ENCODE data around the gene SH3GLB1.
A peak's percentile ranks its signal among the peaks of the same experiment; 100 is the strongest.

DNA sequence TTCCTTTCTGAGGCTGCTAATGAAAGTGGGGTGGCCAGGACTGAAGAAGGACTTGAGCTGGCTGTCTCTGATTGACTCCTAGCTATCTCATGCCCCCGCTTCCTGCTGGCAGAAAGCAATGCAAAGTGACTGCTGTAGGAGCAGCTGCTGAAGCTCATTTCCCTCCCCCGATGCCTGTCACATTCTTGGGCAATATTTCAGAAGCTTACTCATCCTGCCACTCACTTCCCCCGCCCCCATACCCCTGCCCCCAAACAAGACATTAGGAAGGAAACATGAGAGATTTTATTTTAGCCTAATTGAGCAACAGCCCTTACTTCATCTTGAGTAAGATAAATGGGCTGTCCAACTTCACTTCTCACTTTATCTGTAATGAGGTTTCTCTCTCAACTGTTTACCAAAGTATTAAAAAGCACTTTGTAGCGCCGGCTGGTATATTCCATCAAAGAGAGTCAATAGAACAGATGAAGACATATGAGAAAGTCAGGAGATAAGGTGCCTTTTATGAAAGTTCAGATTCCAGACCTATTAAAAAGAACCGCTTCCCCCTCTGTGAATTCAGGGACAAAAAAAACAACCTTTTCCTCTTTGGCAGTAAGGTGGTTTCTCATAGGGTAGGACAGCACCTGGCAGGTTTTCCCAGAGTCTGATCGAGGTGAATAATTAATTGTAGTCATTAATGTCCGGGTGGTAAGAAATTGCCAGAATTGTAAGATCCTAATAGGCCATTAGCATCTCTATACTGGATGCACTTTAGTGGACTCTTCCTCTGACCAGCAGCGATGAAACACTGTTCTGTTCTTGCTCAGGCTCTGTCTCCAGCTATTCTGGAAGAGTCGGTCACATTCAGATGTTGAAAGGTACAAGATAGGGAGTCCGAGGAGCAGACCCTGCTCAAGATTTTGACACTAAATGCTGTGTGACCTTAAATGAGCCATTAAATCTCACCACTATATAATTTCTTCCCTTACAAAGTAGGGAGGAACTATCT is 70.2 kb downstream of the SH3GLB1 start:
- TF ChIP-seq CTCF (IDR thresholded peaks at IDR 0.05) (no peak), POLR2AphosphoS5 (IDR thresholded peaks at IDR 0.05) (peak in 3 of 4 donors; percentile 38 to 51 (median 39)), EP300 (IDR thresholded peaks at IDR 0.05) (no peak)
